ENCODE data around the gene CYP24A1. TPM values are rescaled to one million over a fixed set of nuclear protein-coding genes. Genes with fewer than 3 reads are reported as not detected.

Gene CYP24A1
- polyA plus RNA-seq, 1 of the 3 experiments (the other 2 are of a cell fraction), result 8.8 TPM

DNA sequence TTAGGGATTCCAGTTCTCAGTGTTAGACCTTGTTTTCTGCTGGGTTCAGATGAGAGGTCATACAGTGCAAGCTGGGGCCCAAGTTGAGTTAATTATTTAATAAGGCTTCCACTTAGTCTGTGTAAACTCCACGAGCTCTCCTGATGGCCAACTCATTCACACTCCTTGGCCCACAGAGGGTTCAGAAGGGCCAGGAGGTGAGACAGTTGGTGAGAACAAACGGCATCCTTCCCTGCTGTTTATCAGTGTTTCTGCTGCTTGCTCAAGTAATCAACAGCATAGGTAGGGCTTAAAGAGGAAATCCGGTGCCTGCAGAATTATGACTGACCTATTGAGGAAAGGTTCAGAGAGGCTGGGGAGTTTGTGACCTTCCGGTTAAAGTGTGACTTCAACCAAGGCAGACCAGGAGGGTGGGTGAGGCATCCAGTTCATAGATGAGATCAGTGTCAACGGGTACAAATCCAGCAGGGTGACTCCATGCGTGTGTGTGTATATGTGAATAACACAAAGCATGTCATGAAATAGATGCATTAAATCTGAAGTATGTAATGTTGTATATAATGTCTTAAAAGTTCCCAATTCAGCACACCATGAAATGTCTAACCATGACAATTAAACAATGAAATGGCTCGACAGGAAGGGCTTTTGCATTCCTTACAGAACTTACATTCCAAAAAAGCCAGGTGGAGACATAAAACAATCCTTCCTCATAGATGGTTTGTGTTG lies 66.0 kb downstream of the CYP24A1 start:
- Histone ChIP-seq H3K27ac (ENCODE audit: low read depth in 2 of 2, low read length in 1 of 2) (no peak overlapping the region), H3F3A (replicated peaks; ENCODE audit: insufficient read depth) (no peaks in the 10 kb centered on the region), H3K36me3 (replicated peaks in 1 of 2; ENCODE audit: control insufficient read depth in 1 of 2, insufficient read depth in 2 of 2, low read length in 1 of 2) (no peaks in the 10 kb centered on the region), H2AFZ (ENCODE audit: low read depth) (no peak overlapping the region), H4K20me1 (ENCODE audit: insufficient read depth) (no peaks in the 10 kb centered on the region), H3K9ac (no peak overlapping the region), H3K9me2 (no peaks in the 10 kb centered on the region), H3K4me1 (ENCODE audit: control insufficient read depth in 1 of 2, insufficient read depth in 2 of 2, low read depth in 1 of 2, low read length in 1 of 2) (no peaks in the 10 kb centered on the region), H3K4me3 (ENCODE audit: low read depth in 2 of 2, low read length in 1 of 2) (no peak overlapping the region), H3K27me3 (ENCODE audit: insufficient read depth) (no peaks in the 10 kb centered on the region), H3K79me2 (ENCODE audit: insufficient read depth) (no peaks in the 10 kb centered on the region), H3K9me3 (no peaks in the 10 kb centered on the region), H3K4me2 (no peak overlapping the region)
- TF ChIP-seq NFIC (IDR thresholded peaks at IDR 0.05; ENCODE audit: borderline replicate concordance) (no peak), EP300 (IDR thresholded peaks at IDR 0.05; ENCODE audit: borderline replicate concordance in 1 of 2, low read depth in 1 of 2, low read length in 1 of 2) (no peak), TCF12 (IDR thresholded peaks at IDR 0.05) (no peak), SMC3 (IDR thresholded peaks at IDR 0.05; ENCODE audit: low read depth, low read length) (no peak), GABPA (IDR thresholded peaks at IDR 0.05; ENCODE audit: low read depth) (no peak), JUND (IDR thresholded peaks at IDR 0.05) (no peak), MEF2A (IDR thresholded peaks at IDR 0.05; ENCODE audit: borderline replicate concordance, low read depth) (no peak), TEAD4 (IDR thresholded peaks at IDR 0.05; ENCODE audit: borderline replicate concordance, insufficient read depth) (no peak), CHD2 (IDR thresholded peaks at IDR 0.05; ENCODE audit: low read length, partially characterized antibody) (no peak)
- TF ChIP-seq, protein P1, sequence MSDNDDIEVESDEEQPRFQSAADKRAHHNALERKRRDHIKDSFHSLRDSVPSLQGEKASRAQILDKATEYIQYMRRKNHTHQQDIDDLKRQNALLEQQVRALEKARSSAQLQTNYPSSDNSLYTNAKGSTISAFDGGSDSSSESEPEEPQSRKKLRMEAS (IDR thresholded peaks at IDR 0.05; ENCODE audit: low read depth), result no peak
- TF ChIP-seq, protein P2, sequence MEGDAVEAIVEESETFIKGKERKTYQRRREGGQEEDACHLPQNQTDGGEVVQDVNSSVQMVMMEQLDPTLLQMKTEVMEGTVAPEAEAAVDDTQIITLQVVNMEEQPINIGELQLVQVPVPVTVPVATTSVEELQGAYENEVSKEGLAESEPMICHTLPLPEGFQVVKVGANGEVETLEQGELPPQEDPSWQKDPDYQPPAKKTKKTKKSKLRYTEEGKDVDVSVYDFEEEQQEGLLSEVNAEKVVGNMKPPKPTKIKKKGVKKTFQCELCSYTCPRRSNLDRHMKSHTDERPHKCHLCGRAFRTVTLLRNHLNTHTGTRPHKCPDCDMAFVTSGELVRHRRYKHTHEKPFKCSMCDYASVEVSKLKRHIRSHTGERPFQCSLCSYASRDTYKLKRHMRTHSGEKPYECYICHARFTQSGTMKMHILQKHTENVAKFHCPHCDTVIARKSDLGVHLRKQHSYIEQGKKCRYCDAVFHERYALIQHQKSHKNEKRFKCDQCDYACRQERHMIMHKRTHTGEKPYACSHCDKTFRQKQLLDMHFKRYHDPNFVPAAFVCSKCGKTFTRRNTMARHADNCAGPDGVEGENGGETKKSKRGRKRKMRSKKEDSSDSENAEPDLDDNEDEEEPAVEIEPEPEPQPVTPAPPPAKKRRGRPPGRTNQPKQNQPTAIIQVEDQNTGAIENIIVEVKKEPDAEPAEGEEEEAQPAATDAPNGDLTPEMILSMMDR (IDR thresholded peaks at IDR 0.05), result no peak
- ChIA-PET POLR2A (no interaction called here), CTCF (interaction anchor here (3.1 to 23.8 kb wide), 3 partner anchors 10 to 98 kb away, joined by 8 to 499 read pairs (median 71); partner anchors contain the start of gene PFDN4)
- no peak for DNase-seq
- 67% methylated on average over 7 of the region's 7 CpGs for WGBS (ENCODE audit: low lambda C conversion rate)

DNA sequence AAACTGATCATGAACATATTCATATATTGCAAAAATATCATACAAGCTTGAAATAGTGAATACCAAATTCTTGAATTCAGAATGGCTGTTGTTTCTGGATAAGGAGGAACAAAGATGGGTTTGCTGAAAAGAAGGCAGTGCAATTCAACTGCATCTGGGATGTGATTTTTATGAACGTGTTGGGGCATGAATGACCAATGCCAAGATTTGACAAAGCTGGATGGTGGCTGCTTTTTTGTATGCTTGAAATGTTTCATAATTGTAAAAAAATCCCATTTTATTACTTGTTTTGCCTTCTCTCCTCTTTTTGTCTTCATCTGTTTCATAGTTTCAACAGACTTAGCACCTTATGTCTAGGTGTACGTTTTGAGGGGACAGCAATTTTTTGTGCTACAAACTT lies 66.6 kb downstream of the CYP24A1 start:
- Histone ChIP-seq H3K9me2 (no peaks in the 10 kb centered on the region), H3K27ac (ENCODE audit: low read depth in 2 of 2, low read length in 1 of 2) (no peak overlapping the region), H3K27me3 (ENCODE audit: insufficient read depth) (no peaks in the 10 kb centered on the region), H4K20me1 (ENCODE audit: insufficient read depth) (no peaks in the 10 kb centered on the region), H3K9ac (no peak overlapping the region), H3K4me1 (ENCODE audit: control insufficient read depth in 1 of 2, insufficient read depth in 2 of 2, low read depth in 1 of 2, low read length in 1 of 2) (no peaks in the 10 kb centered on the region), H3K9me3 (no peaks in the 10 kb centered on the region), H3K4me2 (no peak overlapping the region), H3K79me2 (ENCODE audit: insufficient read depth) (no peaks in the 10 kb centered on the region), H3F3A (replicated peaks; ENCODE audit: insufficient read depth) (no peaks in the 10 kb centered on the region), H3K36me3 (replicated peaks in 1 of 2; ENCODE audit: control insufficient read depth in 1 of 2, insufficient read depth in 2 of 2, low read length in 1 of 2) (no peaks in the 10 kb centered on the region), H3K4me3 (ENCODE audit: low read depth in 2 of 2, low read length in 1 of 2) (no peak overlapping the region), H2AFZ (ENCODE audit: low read depth) (no peak overlapping the region)
- ChIA-PET POLR2A (no interaction called here), CTCF (interaction anchor here (4.9 to 23.8 kb wide), 2 partner anchors 14 to 99 kb away, joined by 71 to 499 read pairs; partner anchors contain the start of gene PFDN4)
- WGBS (ENCODE audit: low lambda C conversion rate), result 48% methylated on average over 2 of the region's 2 CpGs
- no peak for TF ChIP-seq TAF1 (IDR thresholded peaks at IDR 0.05; ENCODE audit: borderline replicate concordance, low read depth, low read length)
- no peak for TF ChIP-seq RFX5 (IDR thresholded peaks at IDR 0.05; ENCODE audit: low read length)
- TF ChIP-seq MXI1 (IDR thresholded peaks at IDR 0.05; ENCODE audit: low read depth, low read length), result no peak
- TF ChIP-seq JUND (IDR thresholded peaks at IDR 0.05), result no peak
- no peak for TF ChIP-seq GABPA (IDR thresholded peaks at IDR 0.05; ENCODE audit: low read depth)
- TF ChIP-seq MEF2A (IDR thresholded peaks at IDR 0.05; ENCODE audit: borderline replicate concordance, low read depth), result no peak
- no peak for TF ChIP-seq NRF1 (IDR thresholded peaks at IDR 0.05; ENCODE audit: low read depth, low read length)
- TF ChIP-seq CHD2 (IDR thresholded peaks at IDR 0.05; ENCODE audit: low read length, partially characterized antibody), result no peak
- TF ChIP-seq ELF1 (IDR thresholded peaks at IDR 0.05), result no peak
- TF ChIP-seq TEAD4 (IDR thresholded peaks at IDR 0.05; ENCODE audit: borderline replicate concordance, insufficient read depth), result no peak
- no peak for TF ChIP-seq FOSL2 (IDR thresholded peaks at IDR 0.05; ENCODE audit: borderline replicate concordance, low read depth)
- no peak for DNase-seq

Data from SK-N-SH (cell line).